Peyer's patch (tissue), 4 donors: ENCODE results near the gene HP.

Experiments used
- POLR2A ChIP-seq, 2 donors: fragments of 450-650 bp; IDR thresholded peaks; one replicate each; pipeline ENCODE4 v1.5.1; 2017; ENCODE audit warnings: antibody characterized with exemption in 2 of 2, mild to moderate bottlenecking in 2 of 2, moderate library complexity in 2 of 2
- TF ChIP-seq, protein P1 (sequence below), 6 experiments: fragments of 450-650 bp in 4 of 6; fragments of 200-600 bp in 2 of 6; sonication (generic) in 1 of 6; IDR thresholded peaks; one replicate each; pipeline ENCODE4 v1.5.1; 2017 to 2019; ENCODE audit warnings: antibody characterized with exemption in 6 of 6, mild to moderate bottlenecking in 3 of 6, moderate library complexity in 1 of 6

DNA sequence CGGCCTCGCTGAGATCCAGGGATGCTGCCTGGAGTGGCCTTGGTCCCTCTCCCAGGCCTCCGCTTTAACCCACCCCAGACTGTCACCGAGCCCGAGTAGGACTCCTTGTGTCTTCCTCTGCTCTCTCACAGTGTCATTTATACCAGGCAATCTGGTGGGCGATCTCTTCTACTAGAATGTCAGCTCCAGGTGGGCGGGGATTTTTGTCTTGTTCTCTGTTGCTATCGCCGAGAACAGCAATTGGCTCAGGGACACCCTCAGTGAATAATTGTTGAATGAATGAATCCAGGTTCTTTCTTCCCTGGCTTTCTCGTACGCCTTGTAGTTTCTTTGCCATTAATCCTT is 39.9 kb downstream of the HP start:
- TF ChIP-seq, protein P1, sequence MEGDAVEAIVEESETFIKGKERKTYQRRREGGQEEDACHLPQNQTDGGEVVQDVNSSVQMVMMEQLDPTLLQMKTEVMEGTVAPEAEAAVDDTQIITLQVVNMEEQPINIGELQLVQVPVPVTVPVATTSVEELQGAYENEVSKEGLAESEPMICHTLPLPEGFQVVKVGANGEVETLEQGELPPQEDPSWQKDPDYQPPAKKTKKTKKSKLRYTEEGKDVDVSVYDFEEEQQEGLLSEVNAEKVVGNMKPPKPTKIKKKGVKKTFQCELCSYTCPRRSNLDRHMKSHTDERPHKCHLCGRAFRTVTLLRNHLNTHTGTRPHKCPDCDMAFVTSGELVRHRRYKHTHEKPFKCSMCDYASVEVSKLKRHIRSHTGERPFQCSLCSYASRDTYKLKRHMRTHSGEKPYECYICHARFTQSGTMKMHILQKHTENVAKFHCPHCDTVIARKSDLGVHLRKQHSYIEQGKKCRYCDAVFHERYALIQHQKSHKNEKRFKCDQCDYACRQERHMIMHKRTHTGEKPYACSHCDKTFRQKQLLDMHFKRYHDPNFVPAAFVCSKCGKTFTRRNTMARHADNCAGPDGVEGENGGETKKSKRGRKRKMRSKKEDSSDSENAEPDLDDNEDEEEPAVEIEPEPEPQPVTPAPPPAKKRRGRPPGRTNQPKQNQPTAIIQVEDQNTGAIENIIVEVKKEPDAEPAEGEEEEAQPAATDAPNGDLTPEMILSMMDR (IDR thresholded peaks at IDR 0.05): no peak
- no peak for TF ChIP-seq POLR2A (IDR thresholded peaks at IDR 0.05)
